KMS-11 (cell line): ENCODE data around the gene CBX8.

ENCODE experiments used
- H2AFZ ChIP-seq: fragments of 200-600 bp; sonication (generic); 2 replicates; pipeline ENCODE4 v1.6.1; 2016; ENCODE audit warnings: antibody characterized with exemption, mixed run types, low read depth
- H3K27ac ChIP-seq: fragments of 200-600 bp; sonication (generic); 2 replicates; pipeline ENCODE4 v1.6.1; 2016; ENCODE audit warnings: mild to moderate bottlenecking, mixed run types
- H3K27me3 ChIP-seq: fragments of 200-600 bp; sonication (generic); 2 replicates; pipeline ENCODE4 v1.6.1; 2017; ENCODE audit warnings: mild to moderate bottlenecking, low read depth, mixed run types, moderate library complexity; ENCODE audit not compliant: insufficient read depth
- H3K36me3 ChIP-seq: fragments of 200-600 bp; sonication (generic); 2 replicates; pipeline ENCODE4 v1.6.1; 2017; ENCODE audit warnings: mild to moderate bottlenecking, mixed run types; ENCODE audit not compliant: insufficient read depth
- H3K4me1 ChIP-seq: fragments of 200-600 bp; sonication (generic); 2 replicates; pipeline ENCODE4 v1.6.1; 2016; ENCODE audit warnings: mild to moderate bottlenecking, low read depth, mixed run types; ENCODE audit not compliant: poor library complexity, severe bottlenecking
- H3K4me2 ChIP-seq: fragments of 200-600 bp; sonication (generic); 2 replicates; pipeline ENCODE4 v1.7.0; 2016; ENCODE audit warnings: mild to moderate bottlenecking, mixed run types
- H3K4me3 ChIP-seq: fragments of 200-600 bp; sonication (generic); IDR thresholded peaks from 2 replicates; pipeline ENCODE4 v1.6.1; 2017; ENCODE audit warnings: low read depth, low read length, mixed read lengths; ENCODE audit not compliant: insufficient read depth
- H3K79me2 ChIP-seq: fragments of 200-600 bp; sonication (generic); 2 replicates; pipeline ENCODE4 v1.6.1; 2016; ENCODE audit warnings: low read depth, mixed run types; ENCODE audit not compliant: insufficient read depth
- H3K9ac ChIP-seq: fragments of 200-600 bp; sonication (generic); 2 replicates; pipeline ENCODE4 v1.6.1; 2016; ENCODE audit warnings: mild to moderate bottlenecking, mixed run types
- H4K20me1 ChIP-seq: fragments of 200-600 bp; sonication (generic); 2 replicates; pipeline ENCODE4 v1.6.1; 2016; ENCODE audit warnings: mild to moderate bottlenecking, mixed run types; ENCODE audit not compliant: insufficient read depth
- CTCF ChIP-seq: fragments of 200-600 bp; sonication (generic); conservative IDR thresholded peaks from 2 replicates; pipeline ENCODE4 v1.6.1; 2017; ENCODE audit warnings: low read depth, mild to moderate bottlenecking, antibody characterized with exemption, low read length, moderate library complexity, mixed read lengths

CBX8 gene

GRCh38 chr17:79749156-79749815 lies 47.6 kb downstream of the CBX8 start:
- Histone ChIP-seq H3K9ac (no peak overlapping the region), H3K4me1 (peaks cover 16% of the 10 kb centered on the region), H3K27ac (no peak overlapping the region), H3K27me3 (peaks cover 69% of the 10 kb centered on the region), H3K79me2 (no peaks in the 10 kb centered on the region), H4K20me1 (no peaks in the 10 kb centered on the region), H2AFZ (no peak overlapping the region), H3K4me3 (no peak overlapping the region), H3K4me2 (no peak overlapping the region), H3K36me3 (no peaks in the 10 kb centered on the region)
- TF ChIP-seq CTCF: no peak

GRCh38 chr17:79748295-79749099 lies 48.4 kb downstream of the CBX8 start:
- no peak overlapping the region for H3K4me2 ChIP-seq
- no peak overlapping the region for H3K27ac ChIP-seq
- no peak for TF ChIP-seq CTCF
- no peak overlapping the region for H3K4me3 ChIP-seq
- H2AFZ ChIP-seq: no peak overlapping the region
- H3K4me1 ChIP-seq: peaks cover 16% of the 10 kb centered on the region
- no peaks in the 10 kb centered on the region for H3K79me2 ChIP-seq
- no peaks in the 10 kb centered on the region for H3K36me3 ChIP-seq
- no peaks in the 10 kb centered on the region for H4K20me1 ChIP-seq
- H3K9ac ChIP-seq: no peak overlapping the region
- H3K27me3 ChIP-seq: peaks cover 61% of the 10 kb centered on the region

- H2AFZ ChIP-seq: no peak overlapping the region
- no peak overlapping the region for H3K27ac ChIP-seq
- no peak overlapping the region for H3K4me2 ChIP-seq
- peaks cover 61% of the 10 kb centered on the region for H3K27me3 ChIP-seq
- TF ChIP-seq CTCF: no peak
- peaks cover 16% of the 10 kb centered on the region for H3K4me1 ChIP-seq
- H3K36me3 ChIP-seq: no peaks in the 10 kb centered on the region
- H3K9ac ChIP-seq: no peak overlapping the region
- H4K20me1 ChIP-seq: no peaks in the 10 kb centered on the region
- H3K79me2 ChIP-seq: no peaks in the 10 kb centered on the region
- no peak overlapping the region for H3K4me3 ChIP-seq
Measured at GRCh38 chr17:79747508-79748294, 49.2 kb downstream of the CBX8 start.

- Histone ChIP-seq H3K27me3 (peaks cover 60% of the 10 kb centered on the region), H3K4me2 (no peak overlapping the region; the same call in 1 of the 2 replicates), H2AFZ (peak overlapping the region; percentile 52; the same call in 1 of the 2 replicates), H4K20me1 (no peaks in the 10 kb centered on the region), H3K4me1 (peaks cover 16% of the 10 kb centered on the region), H3K36me3 (no peaks in the 10 kb centered on the region), H3K79me2 (no peaks in the 10 kb centered on the region), H3K9ac (no peak overlapping the region), H3K4me3 (no peak overlapping the region), H3K27ac (no peak overlapping the region)
- TF ChIP-seq CTCF: no peak
Measured at GRCh38 chr17:79746889-79747507, 49.9 kb downstream of the CBX8 start.
